GM12865 (cell line): ENCODE data around the gene TEC.
"Not testable (repeated sequence)": the region's sequence is repeated elsewhere in the genome, so short reads cannot be mapped to it uniquely, and the experiment has no call there.

Experiments used
- DNase-seq: peaks from one replicate; pipeline ENCODE4 v3.0.0; 2010; ENCODE audit warnings: low read depth
- H3K4me3 ChIP-seq: 2 replicates; pipeline ENCODE4 v1.5.1; 2011; ENCODE audit warnings: mild to moderate bottlenecking, low read depth, low read length, control low read depth
- CTCF ChIP-seq: IDR thresholded peaks from 2 replicates; pipeline ENCODE4 v1.5.1; 2011; ENCODE audit warnings: low read length, control low read depth, low read depth, inconsistent platforms; ENCODE audit not compliant: insufficient read depth; ENCODE audit errors: missing control alignments

TEC gene

GRCh38 chr4:48226199-48226598 is 43.4 kb downstream of the TEC start:
- H3K4me3 ChIP-seq = no peak overlapping the region
- DNase-seq = no peak
- no peak for TF ChIP-seq CTCF

GRCh38 chr4:48225368-48226141 is 44.1 kb downstream of the TEC start:
- no peak for TF ChIP-seq CTCF
- H3K4me3 ChIP-seq = no peak overlapping the region
- DNase-seq = no peak

- no peak for TF ChIP-seq CTCF
- DNase-seq = no peak
Measured at GRCh38 chr4:48224606-48225005, 45.0 kb downstream of the TEC start.

GRCh38 chr4:48223633-48224295 is 45.9 kb downstream of the TEC start:
- DNase-seq = no peak
- no peak overlapping the region for H3K4me3 ChIP-seq
- no peak for TF ChIP-seq CTCF

More at GRCh38 chr4:48224606-48225005, 45.0 kb downstream of the TEC start:
- H3K4me3 ChIP-seq = no peak overlapping the region

- no peak for TF ChIP-seq CTCF
- no peak for DNase-seq
- no peak overlapping the region for H3K4me3 ChIP-seq
Measured at GRCh38 chr4:48222491-48222890, 47.1 kb downstream of the TEC start.

GRCh38 chr4:48219430-48219829 is 50.2 kb downstream of the TEC start:
- not testable (repeated sequence) for DNase-seq, H3K4me3 ChIP-seq

GRCh38 chr4:48216563-48216962 is 53.1 kb downstream of the TEC start:
- no peak overlapping the region for H3K4me3 ChIP-seq
- no peak for TF ChIP-seq CTCF
- DNase-seq = no peak
